Kidney tubule cell (primary cell): ENCODE data around the gene ICOSLG.
"Not testable (repeated sequence)": the region's sequence is repeated elsewhere in the genome, so short reads cannot be mapped to it uniquely, and the experiment has no call there.

Source experiments
- DNase-seq: peaks from one replicate; pipeline ENCODE4 v3.0.0-alpha.2; 2018; ENCODE audit warnings: low spot score

ICOSLG gene

DNA sequence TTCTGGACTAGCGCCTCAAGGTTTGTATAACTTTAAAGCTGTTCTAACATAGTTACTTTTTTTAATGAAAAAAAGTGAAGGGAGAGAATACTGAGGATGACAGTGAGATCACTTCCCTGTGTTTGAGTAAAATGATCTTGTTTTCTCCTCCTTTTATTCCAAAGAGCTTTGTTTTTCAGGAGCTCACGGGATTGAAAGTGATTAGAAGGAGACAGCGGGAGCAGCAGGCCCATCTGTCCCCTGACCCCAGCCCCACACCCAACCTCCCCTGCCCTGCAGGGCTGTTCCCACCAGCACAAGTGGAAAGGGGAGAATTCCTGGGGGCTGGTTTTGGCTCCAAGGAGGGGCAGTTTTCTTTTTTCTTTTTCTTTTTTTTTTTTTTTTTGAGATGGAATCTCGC is 23.0 kb upstream of the ICOSLG start:
- DNase-seq, result no peak

DNA sequence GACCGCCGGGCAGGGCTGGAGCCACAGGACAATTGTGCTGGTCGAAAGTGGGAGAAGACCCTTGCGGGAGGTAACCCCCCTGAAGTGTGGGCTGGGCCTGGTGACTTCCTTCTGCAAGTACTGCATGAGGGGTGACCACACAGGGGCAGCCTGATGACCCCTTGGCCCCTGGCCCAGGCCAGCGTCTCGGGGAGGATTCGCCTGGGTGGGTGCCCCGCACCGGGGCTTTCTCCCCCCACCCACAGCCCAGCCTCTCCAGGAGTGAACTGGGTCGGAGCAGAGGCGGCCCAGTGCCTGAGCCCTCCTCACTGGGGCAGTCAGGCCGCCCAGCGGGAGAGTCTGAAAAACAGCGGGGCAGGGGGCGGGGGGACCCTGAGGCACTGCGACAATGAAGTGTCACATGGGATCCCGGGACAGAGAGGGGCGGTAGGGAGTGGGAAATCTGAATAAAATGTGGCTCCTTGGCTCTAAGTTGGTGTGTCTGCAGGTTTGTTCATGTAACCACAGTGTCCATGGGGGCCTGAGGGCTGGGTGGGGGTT is 22.5 kb upstream of the ICOSLG start:
- DNase-seq, result no peak

DNA sequence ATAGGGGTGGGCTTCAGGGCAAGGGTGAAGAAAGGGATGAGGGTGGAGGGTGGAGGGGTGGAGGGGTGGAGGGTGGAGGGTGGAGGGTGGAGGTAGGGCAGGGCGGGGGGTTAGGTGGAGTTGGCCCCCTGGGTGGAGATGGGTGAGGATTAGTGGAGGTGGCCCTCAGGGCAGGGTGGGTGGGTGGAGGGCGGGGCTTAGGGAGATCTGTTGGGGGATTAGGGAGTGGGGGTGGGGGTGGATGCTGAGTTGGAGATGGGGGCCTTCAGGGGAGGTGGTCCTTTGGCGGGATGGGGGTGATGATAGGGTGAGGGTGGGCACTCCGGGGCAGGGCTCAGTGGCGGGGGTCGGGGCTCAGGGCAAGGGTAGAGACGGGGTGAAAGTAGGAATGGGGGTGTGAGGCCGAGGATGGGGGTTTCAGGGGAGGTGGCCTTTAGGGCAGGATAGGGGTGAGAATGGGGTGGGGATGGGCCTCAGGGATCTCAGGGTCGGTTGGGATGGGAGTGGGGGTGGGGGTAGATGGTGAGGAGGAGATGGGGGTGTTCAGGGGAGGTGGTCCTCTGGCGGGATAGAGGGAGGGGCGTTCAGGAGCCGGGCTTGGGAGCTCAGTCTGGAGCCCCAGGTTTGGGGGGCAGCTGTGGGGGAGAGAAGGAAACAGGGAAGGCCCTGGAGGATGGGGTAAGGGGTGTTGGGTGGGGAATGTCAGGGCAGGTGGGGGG is 21.8 kb upstream of the ICOSLG start:
- no peak for DNase-seq

DNA sequence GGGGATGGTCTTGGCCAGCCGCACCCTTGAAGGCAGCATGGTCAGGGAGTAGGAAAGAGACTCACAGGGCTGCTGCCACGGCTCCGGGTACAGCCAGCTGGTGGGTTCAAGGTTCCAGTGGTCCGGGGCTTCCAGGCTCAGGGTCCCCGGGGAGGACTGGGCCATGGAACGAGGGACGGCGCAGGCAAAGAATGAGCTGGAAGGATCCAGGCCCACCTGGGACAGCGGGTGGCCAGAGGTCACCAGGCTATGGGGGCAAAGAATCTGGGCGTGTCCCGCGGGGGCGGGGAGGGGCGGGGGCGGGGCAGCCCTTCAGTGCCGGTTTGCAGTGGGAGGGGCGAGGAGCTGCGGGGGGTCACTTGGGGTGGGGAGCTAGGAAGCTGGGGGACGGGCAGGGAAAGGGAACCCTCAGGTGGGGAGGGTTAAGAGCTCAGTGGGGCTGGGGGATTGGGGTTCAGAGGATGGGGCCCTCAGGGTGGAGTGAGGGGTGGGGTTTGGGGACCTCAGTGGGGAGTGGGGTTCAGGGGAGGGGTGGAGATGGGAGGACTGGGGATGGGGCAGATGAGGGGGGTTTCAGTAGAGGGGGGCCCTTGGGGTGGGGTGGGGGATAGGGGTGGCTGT is 21.0 kb upstream of the ICOSLG start, which contains the start of gene DNMT3L:
Gene DNMT3L (minus strand): TSS at position 223 of the 621 bp plus-strand sequence. CDS start 638 bp downstream, outside the sequence.
- no peak for DNase-seq

DNA sequence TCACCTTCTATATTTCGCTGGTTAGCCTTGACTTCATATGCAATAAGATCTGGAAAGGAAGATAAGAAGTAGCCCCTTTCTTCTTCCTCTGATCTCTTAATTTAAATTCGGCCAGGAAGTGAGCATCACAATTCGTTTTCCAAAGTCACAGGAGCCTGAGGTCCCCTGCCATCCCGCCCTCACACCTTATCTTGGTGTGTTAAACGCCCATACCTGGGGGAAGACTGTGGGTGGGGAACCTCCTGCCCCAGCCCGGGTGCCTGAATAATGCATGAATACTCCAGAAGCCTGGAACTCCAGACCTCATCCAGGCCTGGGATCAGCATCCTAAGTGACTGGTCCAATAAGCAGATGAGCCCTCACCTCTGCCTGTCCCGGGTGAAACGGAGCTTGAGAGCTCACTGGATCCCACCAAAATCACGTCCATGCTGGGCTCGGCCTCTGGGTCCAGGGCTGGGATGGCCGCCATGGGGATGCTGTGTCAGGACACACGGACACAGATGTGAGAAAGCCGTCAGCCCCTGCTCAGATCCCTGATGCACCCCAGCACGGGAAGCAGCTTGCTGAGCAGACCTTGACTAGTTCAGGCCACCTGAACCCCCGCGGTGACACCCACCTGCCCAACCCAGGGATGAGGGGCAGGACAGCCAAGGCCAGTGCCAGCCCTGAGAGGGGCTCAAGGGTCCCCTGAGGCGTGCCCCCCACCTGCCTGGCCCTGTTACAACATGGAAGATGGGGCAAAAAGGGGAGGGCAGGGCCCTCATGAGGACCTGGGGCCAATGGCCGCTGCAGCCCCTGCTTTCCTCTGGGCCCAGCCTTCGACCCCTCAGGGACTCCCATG is 20.3 kb upstream of the ICOSLG start:
- no peak for DNase-seq

DNA sequence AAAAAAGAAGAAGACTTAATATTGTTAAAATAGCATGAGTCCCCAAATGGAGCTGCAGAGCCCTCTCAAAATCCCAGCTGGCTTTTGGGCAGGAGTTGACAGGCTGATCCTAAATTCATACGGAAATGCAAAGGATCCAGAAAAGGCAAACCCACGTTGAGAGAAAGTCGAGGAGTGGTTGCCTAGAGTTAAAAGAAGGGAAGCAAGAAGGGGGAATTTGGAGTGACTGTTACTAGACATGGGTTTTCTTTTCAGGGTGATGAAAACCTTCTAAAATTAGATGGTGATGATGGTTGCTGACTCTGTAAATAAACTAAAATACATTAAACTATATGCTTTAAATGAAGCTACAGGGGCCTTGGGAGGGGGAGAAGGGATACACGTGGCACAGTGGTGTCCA is 19.3 kb upstream of the ICOSLG start:
- DNase-seq, result no peak

DNA sequence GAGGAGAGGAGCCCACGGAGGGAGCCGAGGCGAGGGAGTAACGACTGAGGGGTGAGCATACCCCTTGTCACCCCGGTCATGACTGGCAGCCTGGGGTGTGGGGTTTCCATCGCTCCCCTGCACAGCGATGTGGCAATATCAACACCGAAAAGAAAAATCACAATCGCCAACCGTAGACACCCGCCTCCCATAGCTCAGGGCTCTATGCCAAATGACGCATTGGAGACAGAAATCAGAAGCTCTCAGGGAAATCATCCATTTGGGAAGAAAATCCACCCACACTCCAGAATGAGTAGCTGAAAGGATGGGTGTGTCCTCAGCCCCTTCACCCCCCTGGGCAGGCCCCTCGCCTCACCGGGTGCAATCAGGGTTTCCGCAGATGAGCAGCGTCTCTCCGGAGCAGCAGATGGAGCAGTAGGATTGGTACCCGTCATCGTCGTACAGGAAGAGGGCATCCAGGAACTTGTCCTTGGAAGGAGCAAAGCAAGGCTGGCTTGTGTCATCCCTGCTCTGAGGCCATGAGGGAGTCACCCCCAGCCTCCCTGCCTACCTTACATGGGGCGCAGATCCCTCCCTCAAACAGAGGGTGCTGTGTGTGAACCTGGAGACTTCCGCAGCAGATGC is 18.5 kb upstream of the ICOSLG start:
- no peak for DNase-seq

DNA sequence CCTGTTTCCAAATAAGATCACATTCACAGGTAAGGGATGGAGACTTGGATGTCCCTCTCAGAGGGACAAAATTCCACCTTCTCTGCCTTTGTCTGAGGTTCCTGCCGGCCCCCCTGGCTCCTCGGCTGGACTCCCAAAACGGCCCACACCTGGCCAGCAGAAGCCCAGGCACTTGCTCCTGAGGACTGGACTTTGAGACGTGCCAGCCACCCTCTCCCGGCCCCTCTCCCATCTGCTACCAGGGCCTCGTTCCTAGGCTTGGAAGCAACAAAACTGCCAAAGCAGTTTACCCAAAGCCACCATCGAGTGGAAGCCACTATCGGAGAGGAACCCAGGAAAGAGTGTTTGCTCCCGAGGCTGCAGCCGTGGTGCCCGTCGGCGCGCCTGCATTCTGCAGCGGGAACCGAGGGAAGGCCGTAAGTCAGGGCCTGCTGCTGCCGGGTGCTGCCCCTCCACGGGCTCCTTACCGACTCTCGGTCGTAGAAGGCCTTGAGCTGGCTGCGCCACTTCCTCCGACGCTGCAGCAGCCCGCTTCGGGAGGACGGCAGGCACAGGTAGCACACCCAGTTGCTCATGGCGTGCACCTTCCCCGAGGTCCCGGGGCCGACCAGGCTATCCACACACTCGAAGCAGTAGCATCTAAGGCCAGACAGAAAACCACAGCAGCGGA is 17.4 kb upstream of the ICOSLG start:
- no peak for DNase-seq

DNA sequence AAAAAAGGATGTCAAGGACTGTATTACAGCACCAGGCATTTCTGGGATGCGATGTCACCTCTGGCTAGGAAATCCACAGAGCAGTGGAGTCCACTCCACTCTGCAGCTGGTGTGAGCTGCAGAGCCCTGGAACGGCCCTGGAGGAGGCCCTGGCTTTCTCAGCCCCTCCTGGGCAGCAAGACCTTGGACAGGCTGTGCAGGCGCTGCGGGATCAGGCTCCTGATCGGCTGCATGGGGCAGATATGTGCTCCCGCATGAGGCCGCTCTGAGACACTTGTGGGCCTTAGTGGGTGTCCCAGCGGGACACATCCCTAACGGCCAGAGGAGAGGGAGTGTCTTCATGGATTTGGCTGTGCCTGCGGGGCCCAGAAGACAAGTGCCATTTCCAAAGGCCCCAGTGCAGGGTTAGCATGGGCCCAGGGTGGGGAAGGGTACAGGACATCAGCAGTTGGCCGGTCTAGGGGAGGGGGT is 14.8 kb upstream of the ICOSLG start:
- peak; percentile 8 for DNase-seq

DNA sequence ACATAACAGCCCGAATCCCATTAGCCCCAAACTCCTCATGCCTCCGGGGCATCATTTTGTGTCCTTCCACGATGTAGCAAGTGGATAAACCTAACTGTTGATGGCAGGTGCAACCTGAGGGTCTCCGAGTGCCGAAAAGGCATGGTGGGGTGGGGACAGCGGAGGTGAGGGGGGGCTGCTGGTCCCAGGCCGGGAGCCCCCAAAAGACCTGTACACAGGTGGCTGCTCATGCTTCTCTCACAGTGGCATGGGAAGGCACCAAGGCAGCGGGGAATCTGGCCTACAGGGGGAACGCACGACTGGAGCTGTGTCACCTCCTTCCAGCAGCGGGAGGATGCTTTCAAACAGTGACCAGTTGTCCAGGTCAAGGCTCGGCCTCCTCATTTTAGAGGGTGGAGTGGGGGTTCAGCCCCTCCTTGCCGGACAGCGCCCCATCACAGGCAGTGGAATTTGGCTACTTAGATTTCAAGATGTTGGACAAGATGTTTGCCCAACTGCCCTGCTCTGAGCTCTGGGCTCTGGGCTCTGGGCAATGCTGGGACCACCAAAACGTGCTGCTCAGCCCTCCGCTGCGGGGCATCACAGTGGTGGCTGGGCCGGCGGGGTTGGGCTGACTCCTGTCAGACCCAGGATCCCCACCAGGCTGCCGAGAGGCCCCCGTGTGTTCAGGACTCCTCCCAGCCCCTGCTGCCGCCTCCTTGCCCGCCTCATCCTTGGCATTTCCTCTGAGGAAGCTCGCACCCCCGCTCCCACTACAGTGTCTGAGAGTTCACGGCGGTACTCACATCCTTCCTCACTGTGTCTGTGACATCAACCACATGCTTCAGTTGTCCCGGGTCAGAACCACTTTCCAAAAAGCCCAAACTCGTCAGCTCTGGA is 13.3 kb upstream of the ICOSLG start:
- DNase-seq, result no peak

DNA sequence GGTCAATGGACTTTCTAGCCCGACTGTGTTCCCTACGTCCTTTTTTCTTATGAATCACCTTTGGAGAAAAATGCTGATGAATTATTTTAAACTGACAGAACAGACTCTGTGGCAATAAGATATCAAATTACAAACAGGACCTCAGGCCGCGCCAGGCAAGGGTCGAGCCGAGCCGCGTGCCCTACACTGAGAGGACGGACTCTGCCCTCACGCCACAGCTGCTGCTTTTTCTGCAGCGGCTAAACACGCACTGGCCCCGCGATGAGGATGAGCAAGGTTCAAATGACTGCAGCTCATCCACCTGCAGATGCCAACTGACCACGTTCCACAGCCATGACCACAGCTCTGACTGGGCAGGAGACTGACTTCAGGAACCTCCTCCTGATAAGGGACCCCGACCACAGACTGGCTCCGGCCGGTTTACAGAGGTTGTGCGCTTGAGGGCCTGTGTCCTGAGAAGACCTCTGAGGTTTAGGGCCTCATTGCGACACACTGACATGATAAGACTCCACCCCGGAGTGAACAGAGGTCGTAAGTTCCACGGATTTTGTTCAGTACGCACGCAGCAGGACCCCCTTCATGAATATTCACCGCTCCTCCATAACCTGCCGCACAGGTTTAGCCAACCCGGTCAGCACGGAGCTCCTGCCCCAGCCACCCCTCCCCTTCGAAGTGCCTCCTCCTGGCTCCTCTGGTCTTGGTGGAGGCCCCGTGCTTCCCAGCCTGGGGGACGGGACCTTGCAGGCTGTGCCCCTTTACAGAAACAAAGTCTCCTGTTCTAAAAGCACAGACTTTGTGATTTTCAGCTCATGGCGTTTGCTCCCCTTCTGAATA is 8.7 kb upstream of the ICOSLG start:
- DNase-seq, result not testable (repeated sequence)

DNA sequence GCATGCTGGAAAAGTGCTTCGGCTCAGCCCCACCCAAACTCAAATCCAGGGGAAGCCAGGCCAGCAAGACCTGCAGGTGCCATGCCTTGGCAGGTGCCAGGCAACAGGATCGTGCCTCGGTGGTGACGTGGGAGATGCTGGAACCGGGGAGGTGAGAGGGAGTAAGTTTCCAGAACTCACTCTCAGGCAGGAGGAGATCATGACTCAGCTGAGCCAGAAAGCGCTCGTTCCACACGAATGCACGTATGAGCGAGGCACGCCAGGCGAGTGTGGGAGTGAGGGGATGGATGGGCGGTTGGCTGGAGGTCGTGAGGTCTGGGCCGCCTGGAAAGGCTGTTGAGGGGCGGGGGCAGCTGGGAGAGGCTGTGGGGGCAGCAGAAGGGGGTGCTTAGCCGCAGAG is 7.2 kb upstream of the ICOSLG start:
- DNase-seq, result not testable (repeated sequence)

DNA sequence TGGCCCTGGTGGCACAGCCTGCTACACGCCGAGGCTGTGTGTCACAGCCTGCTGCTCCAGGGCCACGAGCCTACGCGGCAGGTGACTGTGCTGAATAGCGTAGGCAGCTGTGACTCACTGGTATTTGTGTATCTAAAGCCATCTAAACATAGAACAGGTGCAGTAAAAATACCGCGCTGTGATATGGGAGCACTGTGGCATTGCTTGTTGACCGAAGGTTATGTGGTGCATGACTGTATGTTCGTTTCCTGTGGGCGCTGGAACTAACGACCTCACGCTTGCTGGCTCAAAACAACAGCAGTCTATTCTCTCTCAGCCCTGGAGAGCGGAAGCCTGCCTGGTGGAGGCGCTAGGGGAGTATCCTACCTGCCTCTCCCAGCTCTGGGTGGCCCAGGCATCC is 3.2 kb upstream of the ICOSLG start:
- not testable (repeated sequence) for DNase-seq

DNA sequence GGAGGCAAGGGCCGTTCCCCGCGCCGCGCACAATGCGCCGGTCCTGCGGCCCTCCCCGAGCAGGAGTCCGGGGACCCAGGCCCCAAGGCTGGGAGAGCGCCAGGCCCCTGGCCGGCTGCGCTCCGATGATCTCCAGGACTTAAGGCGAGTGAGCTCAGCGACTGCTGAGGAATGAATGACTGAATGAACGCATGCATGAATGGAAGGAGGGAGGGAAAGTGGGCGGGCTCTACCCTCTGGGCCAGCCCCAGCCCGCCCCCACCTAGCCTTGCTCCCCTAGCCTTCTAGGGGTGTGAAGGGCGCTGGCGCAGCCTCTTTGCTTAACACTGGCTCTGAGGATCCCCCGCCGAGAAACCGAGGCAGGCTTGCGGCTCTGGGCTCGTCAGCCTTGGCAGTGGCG is 538 bp upstream of the ICOSLG start:
- DNase-seq, result not testable (repeated sequence)

DNA sequence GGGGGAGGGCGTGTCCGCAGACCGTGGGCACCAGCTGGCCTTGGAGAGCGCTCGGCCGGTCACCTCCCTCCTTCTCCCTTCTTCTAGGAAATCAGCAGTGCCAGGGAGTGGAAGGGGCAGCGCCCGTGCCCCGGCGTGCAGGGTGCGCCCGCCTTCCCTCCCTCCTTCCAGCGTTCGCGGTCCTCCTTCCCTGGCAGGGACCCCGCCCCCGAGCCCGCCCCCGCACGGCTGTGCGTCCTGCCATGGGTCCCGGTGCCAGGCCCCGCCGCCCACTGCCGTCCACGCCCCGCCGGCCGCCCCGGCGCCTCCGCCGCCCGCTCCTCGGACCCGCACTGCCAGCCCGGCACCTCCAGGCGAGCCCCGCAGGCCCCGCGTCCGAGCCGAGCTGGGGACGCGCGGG is 390 bp downstream of the ICOSLG start:
- DNase-seq, result not testable (repeated sequence)

DNA sequence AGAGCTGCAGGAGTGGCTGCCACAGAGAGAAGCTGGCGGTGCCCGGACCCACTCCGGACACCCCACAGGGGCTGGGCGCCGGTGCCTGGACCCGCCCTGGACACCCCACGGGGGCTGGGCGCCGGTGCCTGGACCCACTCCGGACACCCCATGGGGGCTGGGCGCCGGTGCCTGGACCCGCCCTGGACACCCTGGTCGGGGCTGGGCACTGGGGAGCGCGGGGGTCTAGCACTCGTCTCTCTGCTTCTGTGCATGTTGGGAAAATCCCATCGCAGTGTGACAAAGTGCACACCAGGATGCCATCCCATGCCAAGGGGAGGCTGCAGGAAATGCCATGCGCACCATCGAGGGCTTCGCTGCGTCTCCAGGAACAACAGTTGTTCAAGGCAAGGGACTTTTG is 11.2 kb downstream of the ICOSLG start:
- DNase-seq, result not testable (repeated sequence)

DNA sequence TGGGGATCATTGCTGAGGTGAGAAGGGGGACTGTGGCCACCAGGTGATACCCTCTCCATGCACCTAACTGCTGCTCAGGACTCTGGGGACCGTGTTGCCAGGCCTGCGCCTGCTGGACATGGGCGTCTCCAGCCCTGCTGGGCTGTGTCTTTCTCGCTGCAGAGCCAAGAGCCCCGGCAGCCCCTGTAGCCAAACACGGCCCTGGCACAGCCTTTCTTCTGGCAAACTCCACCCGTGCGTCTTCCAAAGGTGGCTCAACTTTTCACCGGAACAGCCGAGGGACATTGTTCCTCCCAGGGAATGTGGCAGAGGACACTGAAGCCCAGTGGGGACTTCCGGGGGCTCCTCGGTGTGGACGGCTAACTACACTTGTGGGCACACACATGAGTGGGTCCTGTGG is 12.6 kb downstream of the ICOSLG start:
- not testable (repeated sequence) for DNase-seq

DNA sequence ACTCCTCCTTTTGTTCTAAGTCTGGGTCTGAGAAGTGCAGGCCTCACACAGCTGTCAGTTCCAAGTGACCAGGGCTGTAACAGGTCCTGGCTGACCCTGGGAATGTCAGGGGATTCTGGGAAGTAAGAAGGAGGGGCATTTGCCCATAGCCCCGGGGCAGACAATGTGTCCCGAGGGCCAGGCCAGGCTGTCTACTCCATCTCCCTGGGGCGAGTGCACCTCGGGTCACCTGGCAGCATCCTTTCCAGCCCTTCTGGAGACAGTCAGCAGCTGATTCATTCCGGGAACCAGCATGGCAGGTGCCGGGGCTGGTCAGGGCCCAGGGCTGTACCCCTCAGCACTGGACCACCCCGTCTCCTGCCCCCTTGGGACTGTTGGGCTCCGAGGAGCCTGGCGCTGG is 13.1 kb downstream of the ICOSLG start:
- not testable (repeated sequence) for DNase-seq

DNA sequence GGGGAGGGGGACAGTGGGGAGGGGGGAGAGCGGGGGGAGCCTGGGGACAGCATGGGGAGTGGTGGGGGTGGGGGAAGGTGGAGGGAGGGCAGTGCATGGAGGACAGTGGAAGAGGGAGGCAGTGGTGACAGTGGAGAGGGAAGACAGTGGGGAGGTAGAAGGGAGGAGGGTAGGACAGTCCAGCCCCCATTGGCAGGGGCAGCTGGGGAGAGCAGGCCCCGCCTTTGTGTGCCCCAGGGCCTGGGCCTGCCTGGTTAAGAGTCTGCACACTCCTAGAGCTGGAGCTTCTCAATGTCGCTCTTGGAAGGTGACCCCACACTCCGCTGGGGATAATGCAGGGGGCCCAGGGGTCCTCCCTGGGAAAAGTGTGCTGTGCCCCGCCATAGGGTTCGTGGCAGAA is 15.1 kb downstream of the ICOSLG start:
- not testable (repeated sequence) for DNase-seq
